ENCODE data around the gene SLCO2A1.

DNA sequence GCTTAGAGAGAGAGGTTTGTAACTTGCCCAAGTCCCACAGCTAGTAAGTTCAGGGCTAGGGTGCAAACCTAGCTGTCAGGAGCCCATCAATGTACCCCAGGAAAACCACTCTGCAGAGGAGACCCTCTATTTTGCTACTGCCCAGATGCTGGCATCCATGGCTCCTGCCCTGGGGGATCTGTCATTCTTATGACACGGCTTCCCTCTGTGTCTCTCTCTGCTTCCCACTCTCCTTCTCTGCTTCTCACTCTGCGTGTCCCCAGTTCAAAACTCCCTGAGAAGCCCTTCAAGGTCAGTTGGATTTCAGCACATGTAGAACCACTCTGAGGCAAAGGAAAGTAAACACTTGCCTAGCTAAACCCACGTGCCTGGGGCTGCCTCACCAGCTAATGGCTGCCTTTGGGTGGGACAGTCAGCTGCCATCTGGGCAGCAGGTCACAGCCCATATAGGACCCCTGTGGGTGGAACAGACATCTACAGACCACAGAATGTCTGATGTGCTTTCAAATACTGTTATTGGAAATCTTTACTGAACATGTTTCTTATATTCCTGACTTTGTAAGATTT is 29.4 kb upstream of the SLCO2A1 start:
- TF ChIP-seq, protein P1, sequence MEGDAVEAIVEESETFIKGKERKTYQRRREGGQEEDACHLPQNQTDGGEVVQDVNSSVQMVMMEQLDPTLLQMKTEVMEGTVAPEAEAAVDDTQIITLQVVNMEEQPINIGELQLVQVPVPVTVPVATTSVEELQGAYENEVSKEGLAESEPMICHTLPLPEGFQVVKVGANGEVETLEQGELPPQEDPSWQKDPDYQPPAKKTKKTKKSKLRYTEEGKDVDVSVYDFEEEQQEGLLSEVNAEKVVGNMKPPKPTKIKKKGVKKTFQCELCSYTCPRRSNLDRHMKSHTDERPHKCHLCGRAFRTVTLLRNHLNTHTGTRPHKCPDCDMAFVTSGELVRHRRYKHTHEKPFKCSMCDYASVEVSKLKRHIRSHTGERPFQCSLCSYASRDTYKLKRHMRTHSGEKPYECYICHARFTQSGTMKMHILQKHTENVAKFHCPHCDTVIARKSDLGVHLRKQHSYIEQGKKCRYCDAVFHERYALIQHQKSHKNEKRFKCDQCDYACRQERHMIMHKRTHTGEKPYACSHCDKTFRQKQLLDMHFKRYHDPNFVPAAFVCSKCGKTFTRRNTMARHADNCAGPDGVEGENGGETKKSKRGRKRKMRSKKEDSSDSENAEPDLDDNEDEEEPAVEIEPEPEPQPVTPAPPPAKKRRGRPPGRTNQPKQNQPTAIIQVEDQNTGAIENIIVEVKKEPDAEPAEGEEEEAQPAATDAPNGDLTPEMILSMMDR (IDR thresholded peaks at IDR 0.05): no peak
- TF ChIP-seq POLR2A (IDR thresholded peaks at IDR 0.05) (no peak), POLR2AphosphoS5 (IDR thresholded peaks at IDR 0.05) (no peak)

Data from breast epithelium (tissue), 3 donors.